Measurements from ENCODE around the gene IGLL5.

DNA sequence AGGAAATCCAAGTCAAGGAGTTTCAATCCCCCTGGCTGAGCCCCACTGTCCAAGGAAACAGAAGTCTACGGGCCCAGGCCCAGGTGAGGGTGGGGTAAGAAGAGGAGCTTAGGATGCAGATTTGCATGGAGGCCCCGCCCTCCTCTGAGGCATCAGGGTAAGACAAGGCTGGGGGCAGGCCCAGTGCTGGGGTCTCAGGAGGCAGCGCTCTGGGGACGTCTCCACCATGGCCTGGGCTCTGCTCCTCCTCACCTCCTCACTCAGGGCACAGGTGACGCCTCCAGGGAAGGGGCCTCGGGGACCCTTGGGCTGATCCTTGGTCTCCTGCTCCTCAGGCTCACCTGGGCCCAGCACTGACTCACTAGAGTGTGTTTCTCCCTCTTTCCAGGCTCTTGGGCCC, 31.3 kb upstream of the IGLL5 start:
- TF ChIP-seq, protein P1, sequence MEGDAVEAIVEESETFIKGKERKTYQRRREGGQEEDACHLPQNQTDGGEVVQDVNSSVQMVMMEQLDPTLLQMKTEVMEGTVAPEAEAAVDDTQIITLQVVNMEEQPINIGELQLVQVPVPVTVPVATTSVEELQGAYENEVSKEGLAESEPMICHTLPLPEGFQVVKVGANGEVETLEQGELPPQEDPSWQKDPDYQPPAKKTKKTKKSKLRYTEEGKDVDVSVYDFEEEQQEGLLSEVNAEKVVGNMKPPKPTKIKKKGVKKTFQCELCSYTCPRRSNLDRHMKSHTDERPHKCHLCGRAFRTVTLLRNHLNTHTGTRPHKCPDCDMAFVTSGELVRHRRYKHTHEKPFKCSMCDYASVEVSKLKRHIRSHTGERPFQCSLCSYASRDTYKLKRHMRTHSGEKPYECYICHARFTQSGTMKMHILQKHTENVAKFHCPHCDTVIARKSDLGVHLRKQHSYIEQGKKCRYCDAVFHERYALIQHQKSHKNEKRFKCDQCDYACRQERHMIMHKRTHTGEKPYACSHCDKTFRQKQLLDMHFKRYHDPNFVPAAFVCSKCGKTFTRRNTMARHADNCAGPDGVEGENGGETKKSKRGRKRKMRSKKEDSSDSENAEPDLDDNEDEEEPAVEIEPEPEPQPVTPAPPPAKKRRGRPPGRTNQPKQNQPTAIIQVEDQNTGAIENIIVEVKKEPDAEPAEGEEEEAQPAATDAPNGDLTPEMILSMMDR (IDR thresholded peaks at IDR 0.05): no peak
- TF ChIP-seq EP300 (IDR thresholded peaks at IDR 0.05): no peak

Data from ovary (tissue), 3 donors.